ENCODE results near the gene VWDE. TPM values are rescaled to one million over a fixed set of nuclear protein-coding genes. Genes with fewer than 3 reads are reported as not detected.

Gene VWDE
- total RNA-seq, 1 experiment from 2014 or later = not detected

- no peak overlapping the region for H2AFZ ChIP-seq (ENCODE audit: low read length)
- H3K36me3 ChIP-seq (ENCODE audit: insufficient read depth, low read length) = no peaks in the 10 kb centered on the region
- no peak overlapping the region for H3K4me2 ChIP-seq (ENCODE audit: low read depth, low read length, poor library complexity, severe bottlenecking)
- H3K4me3 ChIP-seq (ENCODE audit: low read length) = no peak overlapping the region
- DNase-seq = no peak
- H3K9me3 ChIP-seq (ENCODE audit: low read length) = no peaks in the 10 kb centered on the region
- H3K4me1 ChIP-seq (ENCODE audit: low read length) = no peaks in the 10 kb centered on the region
- H4K20me1 ChIP-seq (ENCODE audit: insufficient read depth, low read depth, low read length) = no peaks in the 10 kb centered on the region
- H3K27me3 ChIP-seq (ENCODE audit: low read length) = no peaks in the 10 kb centered on the region
- no peak overlapping the region for H3K27ac ChIP-seq (ENCODE audit: low read length)
- no peak overlapping the region for H3K9ac ChIP-seq (ENCODE audit: low read length)
- H3K9me2 ChIP-seq (replicated peaks; ENCODE audit: insufficient read depth, low read length) = no peaks in the 10 kb centered on the region
- H3K79me2 ChIP-seq (ENCODE audit: low read length) = no peaks in the 10 kb centered on the region
Measured at GRCh38 chr7:12320241-12320986, 83.3 kb downstream of the VWDE start.

- no peak for DNase-seq
- no peak overlapping the region for H2AFZ ChIP-seq (ENCODE audit: low read length)
- no peak overlapping the region for H3K27ac ChIP-seq (ENCODE audit: low read length)
- no peaks in the 10 kb centered on the region for H3K9me2 ChIP-seq (replicated peaks; ENCODE audit: insufficient read depth, low read length)
- H3K4me3 ChIP-seq (ENCODE audit: low read length) = no peak overlapping the region
- H3K79me2 ChIP-seq (ENCODE audit: low read length) = no peaks in the 10 kb centered on the region
- H3K36me3 ChIP-seq (ENCODE audit: insufficient read depth, low read length) = no peaks in the 10 kb centered on the region
- H3K9ac ChIP-seq (ENCODE audit: low read length) = no peak overlapping the region
- no peaks in the 10 kb centered on the region for H3K4me1 ChIP-seq (ENCODE audit: low read length)
- no peaks in the 10 kb centered on the region for H4K20me1 ChIP-seq (ENCODE audit: insufficient read depth, low read depth, low read length)
- H3K27me3 ChIP-seq (ENCODE audit: low read length) = no peaks in the 10 kb centered on the region
- H3K4me2 ChIP-seq (ENCODE audit: low read depth, low read length, poor library complexity, severe bottlenecking) = no peak overlapping the region
- no peaks in the 10 kb centered on the region for H3K9me3 ChIP-seq (ENCODE audit: low read length)
Measured at GRCh38 chr7:12317675-12318074, 86.0 kb downstream of the VWDE start.

GRCh38 chr7:12316925-12317324 lies 86.7 kb downstream of the VWDE start:
- Histone ChIP-seq H2AFZ (ENCODE audit: low read length) (no peak overlapping the region), H3K4me2 (ENCODE audit: low read depth, low read length, poor library complexity, severe bottlenecking) (no peak overlapping the region), H4K20me1 (ENCODE audit: insufficient read depth, low read depth, low read length) (no peaks in the 10 kb centered on the region), H3K4me1 (ENCODE audit: low read length) (no peaks in the 10 kb centered on the region), H3K9ac (ENCODE audit: low read length) (no peak overlapping the region), H3K79me2 (ENCODE audit: low read length) (no peaks in the 10 kb centered on the region), H3K27ac (ENCODE audit: low read length) (no peak overlapping the region), H3K27me3 (ENCODE audit: low read length) (no peaks in the 10 kb centered on the region), H3K9me2 (replicated peaks; ENCODE audit: insufficient read depth, low read length) (no peaks in the 10 kb centered on the region), H3K4me3 (ENCODE audit: low read length) (no peak overlapping the region), H3K9me3 (ENCODE audit: low read length) (no peaks in the 10 kb centered on the region), H3K36me3 (ENCODE audit: insufficient read depth, low read length) (no peaks in the 10 kb centered on the region)
- no peak for DNase-seq

- Histone ChIP-seq H3K9me3 (ENCODE audit: low read length) (no peaks in the 10 kb centered on the region), H3K9ac (ENCODE audit: low read length) (no peak overlapping the region), H3K36me3 (ENCODE audit: insufficient read depth, low read length) (no peaks in the 10 kb centered on the region), H3K79me2 (ENCODE audit: low read length) (no peaks in the 10 kb centered on the region), H3K4me2 (ENCODE audit: low read depth, low read length, poor library complexity, severe bottlenecking) (no peak overlapping the region), H3K27ac (ENCODE audit: low read length) (no peak overlapping the region), H3K4me3 (ENCODE audit: low read length) (no peak overlapping the region), H3K9me2 (replicated peaks; ENCODE audit: insufficient read depth, low read length) (no peaks in the 10 kb centered on the region), H3K4me1 (ENCODE audit: low read length) (no peaks in the 10 kb centered on the region), H2AFZ (ENCODE audit: low read length) (no peak overlapping the region), H4K20me1 (ENCODE audit: insufficient read depth, low read depth, low read length) (no peaks in the 10 kb centered on the region), H3K27me3 (ENCODE audit: low read length) (no peaks in the 10 kb centered on the region)
- DNase-seq = no peak
Measured at GRCh38 chr7:12315049-12315448, 88.6 kb downstream of the VWDE start.

- H3K9me3 ChIP-seq (ENCODE audit: low read length) = no peaks in the 10 kb centered on the region
- H3K4me3 ChIP-seq (ENCODE audit: low read length) = no peak overlapping the region
- no peak overlapping the region for H3K4me2 ChIP-seq (ENCODE audit: low read depth, low read length, poor library complexity, severe bottlenecking)
- no peaks in the 10 kb centered on the region for H3K27me3 ChIP-seq (ENCODE audit: low read length)
- H3K9me2 ChIP-seq (replicated peaks; ENCODE audit: insufficient read depth, low read length) = no peaks in the 10 kb centered on the region
- H3K36me3 ChIP-seq (ENCODE audit: insufficient read depth, low read length) = no peaks in the 10 kb centered on the region
- DNase-seq = no peak
- no peak overlapping the region for H3K9ac ChIP-seq (ENCODE audit: low read length)
- no peak overlapping the region for H2AFZ ChIP-seq (ENCODE audit: low read length)
- no peaks in the 10 kb centered on the region for H4K20me1 ChIP-seq (ENCODE audit: insufficient read depth, low read depth, low read length)
- H3K27ac ChIP-seq (ENCODE audit: low read length) = no peak overlapping the region
- no peaks in the 10 kb centered on the region for H3K79me2 ChIP-seq (ENCODE audit: low read length)
- H3K4me1 ChIP-seq (ENCODE audit: low read length) = no peaks in the 10 kb centered on the region
Measured at GRCh38 chr7:12314199-12314598, 89.5 kb downstream of the VWDE start.

- Histone ChIP-seq H4K20me1 (ENCODE audit: insufficient read depth, low read depth, low read length) (no peaks in the 10 kb centered on the region), H3K4me1 (ENCODE audit: low read length) (peaks cover 25% of the 10 kb centered on the region), H3K79me2 (ENCODE audit: low read length) (no peaks in the 10 kb centered on the region), H3K9me2 (replicated peaks; ENCODE audit: insufficient read depth, low read length) (no peaks in the 10 kb centered on the region), H2AFZ (ENCODE audit: low read length) (no peak overlapping the region), H3K27me3 (ENCODE audit: low read length) (0 out of 2 replicates have a peak, but pooled peaks cover 2% of the 10 kb centered on the region), H3K9me3 (ENCODE audit: low read length) (no peaks in the 10 kb centered on the region), H3K9ac (ENCODE audit: low read length) (no peak overlapping the region), H3K27ac (ENCODE audit: low read length) (no peak overlapping the region), H3K4me2 (ENCODE audit: low read depth, low read length, poor library complexity, severe bottlenecking) (no peak overlapping the region), H3K4me3 (ENCODE audit: low read length) (no peak overlapping the region), H3K36me3 (ENCODE audit: insufficient read depth, low read length) (no peaks in the 10 kb centered on the region)
- no peak for DNase-seq
Measured at GRCh38 chr7:12305502-12305901, 98.2 kb downstream of the VWDE start.

- peaks cover 39% of the 10 kb centered on the region for H3K4me1 ChIP-seq (ENCODE audit: low read length)
- H3K9me3 ChIP-seq (ENCODE audit: low read length) = no peaks in the 10 kb centered on the region
- no peak overlapping the region for H3K4me3 ChIP-seq (ENCODE audit: low read length)
- H3K79me2 ChIP-seq (ENCODE audit: low read length) = no peaks in the 10 kb centered on the region
- DNase-seq = no peak
- H3K27me3 ChIP-seq (ENCODE audit: low read length) = no peaks in the 10 kb centered on the region
- H3K4me2 ChIP-seq (ENCODE audit: low read depth, low read length, poor library complexity, severe bottlenecking) = peak overlapping the region; percentile 7
- no peaks in the 10 kb centered on the region for H3K36me3 ChIP-seq (ENCODE audit: insufficient read depth, low read length)
- no peak overlapping the region for H3K27ac ChIP-seq (ENCODE audit: low read length)
- H3K9ac ChIP-seq (ENCODE audit: low read length) = 0 out of 2 replicates have a peak overlapping the region, but pooled peaks have one; percentile 4
- no peaks in the 10 kb centered on the region for H4K20me1 ChIP-seq (ENCODE audit: insufficient read depth, low read depth, low read length)
- H2AFZ ChIP-seq (ENCODE audit: low read length) = 0 out of 2 replicates have a peak overlapping the region, but pooled peaks have one; percentile 32
- H3K9me2 ChIP-seq (replicated peaks; ENCODE audit: insufficient read depth, low read length) = no peaks in the 10 kb centered on the region
Measured at GRCh38 chr7:12303495-12303894, 100.2 kb downstream of the VWDE start.

GRCh38 chr7:12303062-12303461 lies 100.6 kb downstream of the VWDE start:
- Histone ChIP-seq H3K9ac (ENCODE audit: low read length) (0 out of 2 replicates have a peak overlapping the region, but pooled peaks have one; percentile 4), H3K4me1 (ENCODE audit: low read length) (peaks cover 39% of the 10 kb centered on the region), H3K79me2 (ENCODE audit: low read length) (no peaks in the 10 kb centered on the region), H3K4me3 (ENCODE audit: low read length) (no peak overlapping the region), H3K4me2 (ENCODE audit: low read depth, low read length, poor library complexity, severe bottlenecking) (peak overlapping the region; percentile 7), H3K27ac (ENCODE audit: low read length) (no peak overlapping the region), H3K27me3 (ENCODE audit: low read length) (no peaks in the 10 kb centered on the region), H3K36me3 (ENCODE audit: insufficient read depth, low read length) (no peaks in the 10 kb centered on the region), H3K9me3 (ENCODE audit: low read length) (no peaks in the 10 kb centered on the region), H3K9me2 (replicated peaks; ENCODE audit: insufficient read depth, low read length) (no peaks in the 10 kb centered on the region), H4K20me1 (ENCODE audit: insufficient read depth, low read depth, low read length) (no peaks in the 10 kb centered on the region), H2AFZ (ENCODE audit: low read length) (0 out of 2 replicates have a peak overlapping the region, but pooled peaks have one; percentile 32)
- DNase-seq = no peak
